Erythroblast (primary cell): ENCODE data around the gene TEP1.

ENCODE experiments used
- GATA1 ChIP-seq: IDR thresholded peaks from 2 replicates; pipeline ENCODE4 v1.6.1; 2011; ENCODE audit warnings: low read depth, mild to moderate bottlenecking, control low read depth, low read length, moderate library complexity
- POLR2A ChIP-seq: IDR thresholded peaks from 2 replicates; pipeline ENCODE4 v1.6.1; 2011; ENCODE audit warnings: mild to moderate bottlenecking, low read length

GRCh38 chr14:20346713-20347112 is 66.6 kb downstream of the TEP1 start:
- TF ChIP-seq POLR2A, result no peak
- TF ChIP-seq GATA1, result no peak
